Lower leg skin (tissue), 4 donors: ENCODE data around the gene ZNF304. TPM values are rescaled to one million over a fixed set of nuclear protein-coding genes. Genes with fewer than 3 reads are reported as not detected.
"Not testable (repeated sequence)": the region's sequence is repeated elsewhere in the genome, so short reads cannot be mapped to it uniquely, and the experiment has no call there.

Experiments
- DNase-seq, 2 donors: peaks; one replicate each; pipeline ENCODE4 v3.0.0-alpha.2; 2019; ENCODE audit warnings: low spot score in 2 of 2
- H3K4me3 ChIP-seq: fragments of 200-600 bp; sonication (generic); 2 replicates; pipeline ENCODE4 v1.5.1; 2017; ENCODE audit warnings: mild to moderate bottlenecking, low read depth; ENCODE audit not compliant: poor library complexity, severe bottlenecking
- CTCF ChIP-seq, 3 donors: fragments of 450-650 bp; IDR thresholded peaks; one replicate each; pipeline ENCODE4 v1.5.1; 2016; ENCODE audit warnings: antibody characterized with exemption in 3 of 3, mild to moderate bottlenecking in 3 of 3, moderate library complexity in 2 of 3
- POLR2A ChIP-seq, 2 donors: fragments of 450-650 bp; IDR thresholded peaks; one replicate each; pipeline ENCODE4 v1.6.1; 2016 to 2017; ENCODE audit warnings: antibody characterized with exemption in 2 of 2, mild to moderate bottlenecking in 1 of 2, moderate library complexity in 1 of 2
- WGBS, 2 donors: methylation state at CpG; one replicate each; pipeline ENCODE4 v1.1.5; 2018; 5-methylcytosine and 5-hydroxymethylcytosine counted together
- intact Hi-C: fragments of 100-400 bp; cut with DNase I; formaldehyde crosslinking; loops from one replicate; pipeline ENCODE4 v1.15.0; 2023; ENCODE audit warnings: low total_unique reads
- total RNA-seq, 4 donors: library from RNA; depleted of rRNA; stranded (reverse); fragments of >200 nt; gene quantifications; one replicate each; pipeline ENCODE4 v1.1.0, GENCODE V29; 2016

The ZNF304 gene
- total RNA-seq, 4 donors from 2014 or later = 8.3 to 11.8 (median 8.9) TPM

GRCh38 chr19:57362419-57362818 is 11.3 kb downstream of the ZNF304 start:
- intact Hi-C loops = no loop called here
- DNase-seq = no peak
- H3K4me3 ChIP-seq = no peak overlapping the region
- WGBS, 2 donors = 77% methylated on average over 2 of the region's 2 CpGs
- TF ChIP-seq CTCF (IDR thresholded peaks at IDR 0.05) (no peak), POLR2A (IDR thresholded peaks at IDR 0.05) (no peak)

DNA sequence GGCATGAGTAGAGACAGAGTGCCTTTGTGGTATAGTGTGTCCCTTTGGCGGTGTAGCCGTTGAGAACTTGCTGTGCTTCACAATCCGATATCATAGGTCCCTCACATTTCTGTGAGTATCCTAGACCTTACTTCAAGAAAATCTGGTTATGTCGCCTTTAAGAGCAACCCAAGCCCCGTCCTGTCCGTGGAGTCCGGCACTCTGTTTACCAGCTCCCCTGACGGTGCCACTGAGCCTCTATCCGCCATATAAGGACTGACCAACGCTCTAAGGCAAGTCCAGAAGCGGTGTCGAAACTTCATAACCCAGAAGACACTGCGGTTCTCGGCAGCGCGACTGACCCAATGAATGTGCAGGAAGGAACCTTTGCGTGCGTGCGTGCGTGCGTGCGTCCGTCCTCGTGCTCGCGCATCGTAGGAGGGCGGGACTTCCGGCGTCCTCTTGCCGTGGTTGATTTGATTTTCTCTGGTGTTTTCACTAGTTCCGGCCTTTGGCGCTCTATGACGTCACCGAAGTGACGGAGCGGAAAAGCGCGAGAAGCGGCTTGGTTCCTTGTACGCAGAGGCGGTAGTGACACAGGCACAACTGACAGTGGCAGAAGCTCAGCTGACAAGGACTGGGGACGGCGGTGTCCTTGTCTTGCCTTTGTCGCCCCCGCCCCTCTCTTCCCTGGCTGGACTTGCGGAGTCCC is 12.1 kb downstream of the ZNF304 start, which contains the start of the genes TRAPPC2B and ZNF547:
Gene TRAPPC2B (plus strand): TSS at position 555 of the 691 bp plus-strand sequence. CDS start 1,283 bp downstream, outside the sequence.
Gene ZNF547 (plus strand): TSS at position 555 of the 691 bp plus-strand sequence. CDS start 5,005 bp downstream, outside the sequence.
- DNase-seq = peak; percentile 99 to 100
- TF ChIP-seq CTCF (IDR thresholded peaks at IDR 0.05) (no peak), POLR2A (IDR thresholded peaks at IDR 0.05) (peak in 1 of 2 donors; percentile 10)
- intact Hi-C loops = no loop called here
- peak within 1 kb of the TSS; percentile 41 for H3K4me3 ChIP-seq
- WGBS, 2 donors = 1 to 2% methylated on average over 40 to 47 of the region's 47 CpGs

GRCh38 chr19:57363688-57364181 is 12.7 kb downstream of the ZNF304 start:
- DNase-seq = no peak
- TF ChIP-seq POLR2A (IDR thresholded peaks at IDR 0.05) (no peak), CTCF (IDR thresholded peaks at IDR 0.05) (no peak)
- intact Hi-C loops = no loop called here
- WGBS, 2 donors = 0 to 1% methylated on average over 11 to 14 of the region's 18 CpGs
- peak overlapping the region; percentile 41 for H3K4me3 ChIP-seq

GRCh38 chr19:57366776-57367175 is 15.7 kb downstream of the ZNF304 start:
- H3K4me3 ChIP-seq = no peak overlapping the region
- intact Hi-C loops = no loop called here
- WGBS, 2 donors = 79 to 97% methylated on average over 2 of the region's 2 CpGs
- DNase-seq = no peak
- no peak for TF ChIP-seq POLR2A (IDR thresholded peaks at IDR 0.05)
- TF ChIP-seq CTCF (IDR thresholded peaks at IDR 0.05) = no peak

DNA sequence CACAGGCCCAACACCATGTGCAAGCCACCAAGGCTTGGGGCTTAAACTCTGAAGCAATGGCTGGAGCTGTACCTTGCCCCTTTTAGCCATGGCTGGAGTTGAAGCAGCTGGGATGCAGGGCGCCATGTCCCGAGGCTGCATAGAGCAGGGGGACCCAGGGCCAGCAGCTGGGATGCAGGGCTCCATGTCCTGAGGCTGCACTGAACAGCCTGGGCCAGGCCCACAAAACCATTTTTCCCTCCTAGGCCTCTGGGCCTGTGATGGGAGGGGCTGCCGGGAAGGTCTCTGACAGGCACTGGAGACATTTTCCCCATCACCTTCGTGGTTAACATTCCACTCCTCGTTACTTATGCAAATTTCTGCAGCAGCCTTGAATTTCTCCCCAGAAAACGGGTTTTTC is 23.1 kb downstream of the ZNF304 start:
- TF ChIP-seq CTCF (IDR thresholded peaks at IDR 0.05) = no peak
- 98% methylated on average over 6 of the region's 6 CpGs for WGBS, 2 donors
- intact Hi-C loops = no loop called here
- H3K4me3 ChIP-seq = no peak overlapping the region
- peak in 1 of 2 donors; percentile 34 for DNase-seq

DNA sequence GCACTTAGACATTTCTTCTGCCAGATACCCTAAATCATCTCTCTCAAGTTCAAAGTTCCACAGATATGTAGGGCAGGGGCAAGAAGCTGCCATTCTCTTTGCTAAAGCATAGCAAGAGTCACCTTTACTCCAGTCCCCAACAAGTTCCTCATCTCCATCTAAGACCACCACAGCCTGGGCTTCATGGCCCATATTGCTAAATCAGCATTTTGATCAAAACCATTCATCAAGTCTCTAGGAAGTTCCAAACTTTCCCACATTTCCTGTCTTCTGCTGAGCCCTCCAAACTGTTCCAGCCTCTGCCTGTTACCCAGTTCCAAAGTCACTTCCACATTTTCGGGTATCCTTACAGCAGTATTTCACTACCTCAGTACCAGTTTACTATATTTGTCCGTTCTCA is 23.6 kb downstream of the ZNF304 start:
- H3K4me3 ChIP-seq, DNase-seq, intact Hi-C loops: not testable (repeated sequence)
- 89 to 93% methylated on average over 2 of the region's 2 CpGs for WGBS, 2 donors
